ENCODE results near the gene DBN1.

GRCh38 chr5:177426566-177427210, 46.7 kb downstream of the DBN1 start, which contains the start of gene GRK6:
- TF ChIP-seq, protein P1, sequence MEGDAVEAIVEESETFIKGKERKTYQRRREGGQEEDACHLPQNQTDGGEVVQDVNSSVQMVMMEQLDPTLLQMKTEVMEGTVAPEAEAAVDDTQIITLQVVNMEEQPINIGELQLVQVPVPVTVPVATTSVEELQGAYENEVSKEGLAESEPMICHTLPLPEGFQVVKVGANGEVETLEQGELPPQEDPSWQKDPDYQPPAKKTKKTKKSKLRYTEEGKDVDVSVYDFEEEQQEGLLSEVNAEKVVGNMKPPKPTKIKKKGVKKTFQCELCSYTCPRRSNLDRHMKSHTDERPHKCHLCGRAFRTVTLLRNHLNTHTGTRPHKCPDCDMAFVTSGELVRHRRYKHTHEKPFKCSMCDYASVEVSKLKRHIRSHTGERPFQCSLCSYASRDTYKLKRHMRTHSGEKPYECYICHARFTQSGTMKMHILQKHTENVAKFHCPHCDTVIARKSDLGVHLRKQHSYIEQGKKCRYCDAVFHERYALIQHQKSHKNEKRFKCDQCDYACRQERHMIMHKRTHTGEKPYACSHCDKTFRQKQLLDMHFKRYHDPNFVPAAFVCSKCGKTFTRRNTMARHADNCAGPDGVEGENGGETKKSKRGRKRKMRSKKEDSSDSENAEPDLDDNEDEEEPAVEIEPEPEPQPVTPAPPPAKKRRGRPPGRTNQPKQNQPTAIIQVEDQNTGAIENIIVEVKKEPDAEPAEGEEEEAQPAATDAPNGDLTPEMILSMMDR (IDR thresholded peaks at IDR 0.05): no peak
- TF ChIP-seq POLR2AphosphoS5 (IDR thresholded peaks at IDR 0.05; ENCODE audit: low read depth, low read length): no peak
- 0 out of 2 replicates have a peak, but pooled peaks have one; percentile 79 for TF ChIP-seq SIN3A (IDR thresholded peaks at IDR 0.05; ENCODE audit: borderline replicate concordance, insufficient read depth, low read depth, low read length)
- TF ChIP-seq, protein P2, sequence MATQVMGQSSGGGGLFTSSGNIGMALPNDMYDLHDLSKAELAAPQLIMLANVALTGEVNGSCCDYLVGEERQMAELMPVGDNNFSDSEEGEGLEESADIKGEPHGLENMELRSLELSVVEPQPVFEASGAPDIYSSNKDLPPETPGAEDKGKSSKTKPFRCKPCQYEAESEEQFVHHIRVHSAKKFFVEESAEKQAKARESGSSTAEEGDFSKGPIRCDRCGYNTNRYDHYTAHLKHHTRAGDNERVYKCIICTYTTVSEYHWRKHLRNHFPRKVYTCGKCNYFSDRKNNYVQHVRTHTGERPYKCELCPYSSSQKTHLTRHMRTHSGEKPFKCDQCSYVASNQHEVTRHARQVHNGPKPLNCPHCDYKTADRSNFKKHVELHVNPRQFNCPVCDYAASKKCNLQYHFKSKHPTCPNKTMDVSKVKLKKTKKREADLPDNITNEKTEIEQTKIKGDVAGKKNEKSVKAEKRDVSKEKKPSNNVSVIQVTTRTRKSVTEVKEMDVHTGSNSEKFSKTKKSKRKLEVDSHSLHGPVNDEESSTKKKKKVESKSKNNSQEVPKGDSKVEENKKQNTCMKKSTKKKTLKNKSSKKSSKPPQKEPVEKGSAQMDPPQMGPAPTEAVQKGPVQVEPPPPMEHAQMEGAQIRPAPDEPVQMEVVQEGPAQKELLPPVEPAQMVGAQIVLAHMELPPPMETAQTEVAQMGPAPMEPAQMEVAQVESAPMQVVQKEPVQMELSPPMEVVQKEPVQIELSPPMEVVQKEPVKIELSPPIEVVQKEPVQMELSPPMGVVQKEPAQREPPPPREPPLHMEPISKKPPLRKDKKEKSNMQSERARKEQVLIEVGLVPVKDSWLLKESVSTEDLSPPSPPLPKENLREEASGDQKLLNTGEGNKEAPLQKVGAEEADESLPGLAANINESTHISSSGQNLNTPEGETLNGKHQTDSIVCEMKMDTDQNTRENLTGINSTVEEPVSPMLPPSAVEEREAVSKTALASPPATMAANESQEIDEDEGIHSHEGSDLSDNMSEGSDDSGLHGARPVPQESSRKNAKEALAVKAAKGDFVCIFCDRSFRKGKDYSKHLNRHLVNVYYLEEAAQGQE (IDR thresholded peaks at IDR 0.05; ENCODE audit: insufficient read depth in 1 of 2, low read depth in 2 of 2, low read length in 1 of 2): no peak
- TF ChIP-seq TCF7L2 (IDR thresholded peaks at IDR 0.05; ENCODE audit: low read depth, low read length): no peak
